ENCODE measurements around the gene FA2H.

DNA sequence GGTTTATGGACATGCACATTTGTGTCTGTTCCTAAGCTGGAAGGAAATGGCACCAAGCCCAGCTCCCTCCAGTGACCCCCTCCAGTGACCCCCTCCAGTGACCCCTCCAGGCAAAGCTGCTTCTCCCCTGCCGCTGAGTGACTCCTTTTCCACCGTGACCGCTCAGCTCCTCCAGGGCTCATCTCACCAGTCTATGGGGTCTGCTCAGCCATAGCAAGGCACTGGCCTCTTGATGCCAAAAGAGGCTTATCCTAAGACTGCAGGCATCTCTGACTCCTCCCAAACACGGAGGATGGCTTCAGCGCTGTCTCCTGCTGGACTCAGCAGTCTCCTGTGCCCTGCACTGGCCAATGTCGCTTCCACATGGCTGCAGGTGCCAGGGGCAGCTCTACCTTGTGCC is 35.3 kb downstream of the FA2H start:
- TF ChIP-seq, protein P1, sequence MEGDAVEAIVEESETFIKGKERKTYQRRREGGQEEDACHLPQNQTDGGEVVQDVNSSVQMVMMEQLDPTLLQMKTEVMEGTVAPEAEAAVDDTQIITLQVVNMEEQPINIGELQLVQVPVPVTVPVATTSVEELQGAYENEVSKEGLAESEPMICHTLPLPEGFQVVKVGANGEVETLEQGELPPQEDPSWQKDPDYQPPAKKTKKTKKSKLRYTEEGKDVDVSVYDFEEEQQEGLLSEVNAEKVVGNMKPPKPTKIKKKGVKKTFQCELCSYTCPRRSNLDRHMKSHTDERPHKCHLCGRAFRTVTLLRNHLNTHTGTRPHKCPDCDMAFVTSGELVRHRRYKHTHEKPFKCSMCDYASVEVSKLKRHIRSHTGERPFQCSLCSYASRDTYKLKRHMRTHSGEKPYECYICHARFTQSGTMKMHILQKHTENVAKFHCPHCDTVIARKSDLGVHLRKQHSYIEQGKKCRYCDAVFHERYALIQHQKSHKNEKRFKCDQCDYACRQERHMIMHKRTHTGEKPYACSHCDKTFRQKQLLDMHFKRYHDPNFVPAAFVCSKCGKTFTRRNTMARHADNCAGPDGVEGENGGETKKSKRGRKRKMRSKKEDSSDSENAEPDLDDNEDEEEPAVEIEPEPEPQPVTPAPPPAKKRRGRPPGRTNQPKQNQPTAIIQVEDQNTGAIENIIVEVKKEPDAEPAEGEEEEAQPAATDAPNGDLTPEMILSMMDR (IDR thresholded peaks at IDR 0.05) = no peak
- TF ChIP-seq EZH2 (IDR thresholded peaks at IDR 0.05) (no peak), EZH2phosphoT487 (IDR thresholded peaks at IDR 0.05) (no peak)
